Large intestine (tissue), 3 donors: Measurements from ENCODE around the gene MBTD1. TPM values are rescaled to one million over a fixed set of nuclear protein-coding genes. Genes with fewer than 3 reads are reported as not detected.
"Not testable (repeated sequence)": the region's sequence is repeated elsewhere in the genome, so short reads cannot be mapped to it uniquely, and the experiment has no call there.

Source experiments
- DNase-seq, 2 donors: peaks; one replicate each; pipeline versions ENCODE4 v3.0.0 to v3.0.0-alpha.2; 2013
- H3K27ac ChIP-seq: one replicate; pipeline ENCODE4 v1.5.1; 2013; ENCODE audit warnings: low read length
- H3K27me3 ChIP-seq: 2 replicates; pipeline ENCODE4 v1.6.1; 2013; ENCODE audit warnings: low read length; ENCODE audit not compliant: control insufficient read depth, insufficient read depth
- H3K36me3 ChIP-seq: 2 replicates; pipeline ENCODE4 v1.6.1; 2013; ENCODE audit warnings: low read length; ENCODE audit not compliant: control insufficient read depth, insufficient read depth
- H3K4me1 ChIP-seq: one replicate; pipeline ENCODE4 v1.6.1; 2013; ENCODE audit warnings: low read length; ENCODE audit not compliant: control insufficient read depth, insufficient read depth
- H3K4me3 ChIP-seq: one replicate; pipeline ENCODE4 v1.5.1; 2013; ENCODE audit warnings: low read length
- H3K9me3 ChIP-seq: one replicate; pipeline ENCODE4 v1.6.1; 2013; ENCODE audit warnings: mild to moderate bottlenecking, low read depth, low read length, moderate library complexity; ENCODE audit not compliant: control insufficient read depth
- WGBS: methylation state at CpG from one replicate; pipeline ENCODE4 v1.1.5; 2013; ENCODE audit warnings: low lambda C conversion rate; ENCODE audit not compliant: insufficient coverage; 5-methylcytosine and 5-hydroxymethylcytosine counted together
- polyA plus RNA-seq: library from polyadenylated mRNA; unstranded; fragments of 120-200 nt; gene quantifications from one replicate; pipeline ENCODE4 v1.2.1, GENCODE V29; 2013

Gene MBTD1
- polyA plus RNA-seq, 1 donor = 28.0 TPM

GRCh38 chr17:51228161-51228560, 31.7 kb downstream of the MBTD1 start:
- Histone ChIP-seq H3K27ac (no peak overlapping the region), H3K4me3 (no peak overlapping the region), H3K4me1 (no peaks in the 10 kb centered on the region), H3K27me3 (no peaks in the 10 kb centered on the region), H3K9me3 (no peaks in the 10 kb centered on the region), H3K36me3 (peaks cover 8% of the 10 kb centered on the region)
- 100% methylated on average over 1 of the region's 4 CpGs for WGBS
- no peak for DNase-seq

- H3K27me3 ChIP-seq, H3K4me1 ChIP-seq, DNase-seq, H3K27ac ChIP-seq, H3K9me3 ChIP-seq, H3K4me3 ChIP-seq: not testable (repeated sequence)
- WGBS = 100% methylated on average over 2 of the region's 7 CpGs
- H3K36me3 ChIP-seq = peaks cover 18% of the 10 kb centered on the region
Observed at GRCh38 chr17:51225523-51225922, 34.3 kb downstream of the MBTD1 start.

- no peaks in the 10 kb centered on the region for H3K9me3 ChIP-seq
- WGBS = 40% methylated on average over 1 of the region's 10 CpGs
- no peak overlapping the region for H3K4me3 ChIP-seq
- H3K27me3 ChIP-seq = no peaks in the 10 kb centered on the region
- no peak overlapping the region for H3K27ac ChIP-seq
- DNase-seq = no peak
- H3K36me3 ChIP-seq = peaks cover 23% of the 10 kb centered on the region
- H3K4me1 ChIP-seq = no peaks in the 10 kb centered on the region
Observed at GRCh38 chr17:51224402-51225262, 35.2 kb downstream of the MBTD1 start.

GRCh38 chr17:51221322-51221721, 38.5 kb downstream of the MBTD1 start:
- WGBS = 86% methylated on average over 3 of the region's 4 CpGs
- Histone ChIP-seq H3K9me3 (no peaks in the 10 kb centered on the region), H3K27ac (no peak overlapping the region), H3K36me3 (peaks cover 38% of the 10 kb centered on the region), H3K4me3 (no peak overlapping the region), H3K27me3 (no peaks in the 10 kb centered on the region), H3K4me1 (no peaks in the 10 kb centered on the region)
- no peak for DNase-seq

GRCh38 chr17:51217946-51218345, 41.9 kb downstream of the MBTD1 start:
- 100% methylated on average over 1 of the region's 1 CpG for WGBS
- Histone ChIP-seq H3K4me1 (no peaks in the 10 kb centered on the region), H3K36me3 (peaks cover 46% of the 10 kb centered on the region), H3K27me3 (no peaks in the 10 kb centered on the region), H3K4me3 (no peak overlapping the region), H3K27ac (no peak overlapping the region), H3K9me3 (no peaks in the 10 kb centered on the region)
- no peak for DNase-seq

GRCh38 chr17:51214920-51215319, 44.9 kb downstream of the MBTD1 start:
- peak in 1 of 2 donors; percentile 12 for DNase-seq
- no peak overlapping the region for H3K4me3 ChIP-seq
- H3K27ac ChIP-seq = no peak overlapping the region
- WGBS = no CpG with 5 or more reads among the region's 1 CpG
- H3K4me1 ChIP-seq = no peaks in the 10 kb centered on the region
- no peaks in the 10 kb centered on the region for H3K9me3 ChIP-seq
- no peaks in the 10 kb centered on the region for H3K27me3 ChIP-seq
- H3K36me3 ChIP-seq = peaks cover 43% of the 10 kb centered on the region

- Histone ChIP-seq H3K36me3 (peaks cover 62% of the 10 kb centered on the region), H3K4me1 (no peaks in the 10 kb centered on the region), H3K4me3 (no peak overlapping the region), H3K27me3 (no peaks in the 10 kb centered on the region), H3K9me3 (no peaks in the 10 kb centered on the region), H3K27ac (no peak overlapping the region)
- no peak for DNase-seq
Observed at GRCh38 chr17:51203838-51204237, 56.0 kb downstream of the MBTD1 start.

- DNase-seq = no peak
- H3K4me1 ChIP-seq = no peaks in the 10 kb centered on the region
- no peak overlapping the region for H3K27ac ChIP-seq
- no peak overlapping the region for H3K4me3 ChIP-seq
- no peaks in the 10 kb centered on the region for H3K9me3 ChIP-seq
- 89% methylated on average over 1 of the region's 2 CpGs for WGBS
- peaks cover 62% of the 10 kb centered on the region for H3K36me3 ChIP-seq
- no peaks in the 10 kb centered on the region for H3K27me3 ChIP-seq
Observed at GRCh38 chr17:51200846-51201245, 59.0 kb downstream of the MBTD1 start.

- no peak overlapping the region for H3K27ac ChIP-seq
- no CpG with 5 or more reads among the region's 6 CpGs for WGBS
- H3K4me3 ChIP-seq = no peak overlapping the region
- no peaks in the 10 kb centered on the region for H3K27me3 ChIP-seq
- H3K4me1 ChIP-seq = no peaks in the 10 kb centered on the region
- no peak for DNase-seq
- peaks cover 62% of the 10 kb centered on the region for H3K36me3 ChIP-seq
- H3K9me3 ChIP-seq = no peaks in the 10 kb centered on the region
Observed at GRCh38 chr17:51200295-51200694, 59.6 kb downstream of the MBTD1 start.

GRCh38 chr17:51197754-51198153, 62.1 kb downstream of the MBTD1 start:
- no peak overlapping the region for H3K27ac ChIP-seq
- no peaks in the 10 kb centered on the region for H3K4me1 ChIP-seq
- H3K27me3 ChIP-seq = no peaks in the 10 kb centered on the region
- no peaks in the 10 kb centered on the region for H3K9me3 ChIP-seq
- 100% methylated on average over 2 of the region's 4 CpGs for WGBS
- peaks cover 67% of the 10 kb centered on the region for H3K36me3 ChIP-seq
- DNase-seq = no peak
- no peak overlapping the region for H3K4me3 ChIP-seq

GRCh38 chr17:51191895-51192294, 68.0 kb downstream of the MBTD1 start:
- Histone ChIP-seq H3K27me3 (no peaks in the 10 kb centered on the region), H3K4me3 (no peak overlapping the region), H3K9me3 (no peaks in the 10 kb centered on the region), H3K4me1 (no peaks in the 10 kb centered on the region), H3K27ac (no peak overlapping the region), H3K36me3 (peaks cover 44% of the 10 kb centered on the region)
- WGBS = 100% methylated on average over 1 of the region's 2 CpGs
- DNase-seq = no peak
